CD4-positive, alpha-beta T cell treated with Interleukin-2 at 100 ng/mL for 4 hours (primary cell): ENCODE data around the gene PPM1H.

Experiments
- DNase-seq: peaks from one replicate; pipeline ENCODE4 v3.0.0-alpha.2; 2020; ENCODE audit warnings: low spot score

The PPM1H gene

GRCh38 chr12:62712681-62713573 is 222.0 kb downstream of the PPM1H start:
- DNase-seq = no peak

- DNase-seq = no peak
These were observed 223.2 kb downstream of the PPM1H start for GRCh38 chr12:62711631-62712241.

- no peak for DNase-seq
These were observed 225.6 kb downstream of the PPM1H start for GRCh38 chr12:62709311-62709710.

GRCh38 chr12:62707939-62708338 is 227.0 kb downstream of the PPM1H start:
- no peak for DNase-seq

GRCh38 chr12:62705846-62706245 is 229.1 kb downstream of the PPM1H start:
- no peak for DNase-seq

GRCh38 chr12:62703011-62703380 is 232.0 kb downstream of the PPM1H start:
- DNase-seq = no peak

- no peak for DNase-seq
These were observed 233.5 kb downstream of the PPM1H start for GRCh38 chr12:62701492-62701891.

- DNase-seq = no peak
These were observed 234.7 kb downstream of the PPM1H start for GRCh38 chr12:62700091-62700880.

GRCh38 chr12:62698701-62699101 is 236.2 kb downstream of the PPM1H start:
- DNase-seq = no peak

GRCh38 chr12:62697893-62698292 is 237.1 kb downstream of the PPM1H start:
- no peak for DNase-seq

- DNase-seq = no peak
These were observed 239.3 kb downstream of the PPM1H start for GRCh38 chr12:62695696-62696095.

GRCh38 chr12:62694632-62695031 is 240.3 kb downstream of the PPM1H start:
- no peak for DNase-seq

- DNase-seq = no peak
These were observed 240.8 kb downstream of the PPM1H start for GRCh38 chr12:62694116-62694515.

GRCh38 chr12:62693376-62694050 is 241.4 kb downstream of the PPM1H start:
- DNase-seq = no peak

- no peak for DNase-seq
These were observed 242.1 kb downstream of the PPM1H start for GRCh38 chr12:62692884-62693283.

- DNase-seq = no peak
These were observed 243.6 kb downstream of the PPM1H start for GRCh38 chr12:62691309-62691708.

- DNase-seq = no peak
These were observed 245.7 kb downstream of the PPM1H start for GRCh38 chr12:62689042-62689839.

- DNase-seq = no peak
These were observed 248.0 kb downstream of the PPM1H start for GRCh38 chr12:62686938-62687337.

GRCh38 chr12:62684570-62685295 is 250.2 kb downstream of the PPM1H start:
- DNase-seq = no peak

- no peak for DNase-seq
These were observed 251.0 kb downstream of the PPM1H start for GRCh38 chr12:62683776-62684569.
